GM21390 (cell line): ENCODE results near the gene PXMP2.

Experiments used
- ATAC-seq: cut with Tn5 transposase; IDR thresholded peaks from one replicate; pipeline ENCODE4 v1.9.1; 2021; ENCODE audit not compliant: unreplicated experiment

Gene PXMP2

DNA sequence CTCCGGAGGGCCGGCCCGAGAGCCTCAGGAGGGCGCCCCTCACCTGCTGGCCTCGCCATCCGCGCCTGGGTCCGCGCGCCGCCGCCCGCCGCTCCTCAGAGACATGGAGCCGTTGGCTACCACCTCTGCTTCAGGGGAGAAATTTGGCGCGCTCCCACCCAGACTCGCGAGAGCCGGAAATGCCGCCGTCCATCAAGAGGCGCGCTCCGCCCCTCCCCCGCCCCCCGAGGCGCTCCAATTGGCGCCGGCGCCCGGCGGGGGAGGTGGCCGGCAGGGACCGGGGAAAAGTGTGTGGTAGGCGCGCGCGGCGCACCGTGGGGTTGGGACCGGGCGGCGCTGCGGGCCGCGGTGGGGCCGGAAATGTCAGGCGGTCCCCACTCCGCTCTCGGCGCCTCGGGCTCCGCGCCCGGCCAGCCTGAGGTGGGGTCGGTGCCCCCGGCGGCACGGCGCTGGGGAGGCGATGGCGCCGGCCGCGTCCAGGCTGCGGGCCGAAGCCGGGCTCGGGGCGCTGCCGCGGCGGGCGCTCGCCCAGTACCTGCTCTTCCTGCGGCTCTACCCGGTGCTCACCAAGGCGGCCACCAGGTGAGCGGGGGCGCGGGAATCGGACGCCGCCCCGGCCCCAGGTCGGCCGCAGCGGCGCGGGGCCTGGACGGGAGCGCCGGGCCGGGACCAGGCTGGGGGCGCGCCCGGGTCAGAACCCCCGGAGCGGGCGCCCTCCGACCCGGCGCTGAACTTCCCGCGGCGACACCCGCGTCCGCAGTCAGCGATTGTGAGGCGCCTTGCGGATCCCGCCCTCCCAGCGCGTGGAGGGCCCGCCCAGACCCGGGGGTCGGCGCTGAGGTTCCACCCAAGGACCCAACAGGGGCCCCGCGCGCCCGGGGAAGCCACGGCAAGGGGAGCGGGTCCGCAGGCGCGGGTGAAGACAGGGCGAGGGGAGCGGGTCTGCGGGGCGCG, at the start of gene PXMP2, which contains the start of gene POLE:
TSS of gene PXMP2 (plus strand) at position 377 of the 954 bp plus-strand sequence. CDS start at position 461, 84 bp downstream.
TSS of gene POLE (minus strand) at position 132 of the 954 bp plus-strand sequence. CDS start at position 105, 27 bp downstream.
- peak; percentile 89 for ATAC-seq

DNA sequence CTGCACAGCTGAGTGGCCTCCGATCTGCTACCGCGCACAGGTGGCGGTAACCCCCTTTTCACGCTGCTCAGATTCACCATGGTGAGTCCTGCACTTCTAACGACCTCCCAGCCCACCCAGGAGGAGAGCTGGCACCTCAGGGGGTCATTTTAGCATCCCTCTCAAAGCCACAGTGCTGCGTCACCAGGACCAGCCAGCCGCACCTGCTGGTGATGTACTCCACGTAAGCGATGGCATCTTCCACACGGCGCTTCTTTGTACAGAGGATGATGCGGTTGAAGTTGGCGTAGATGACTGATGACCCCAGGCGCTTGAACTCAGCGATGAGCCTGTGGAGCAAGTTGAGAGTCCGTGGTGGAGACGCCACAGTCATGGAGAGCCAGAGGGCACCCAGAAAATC, 49.6 kb upstream of the PXMP2 start:
- ATAC-seq: no peak

DNA sequence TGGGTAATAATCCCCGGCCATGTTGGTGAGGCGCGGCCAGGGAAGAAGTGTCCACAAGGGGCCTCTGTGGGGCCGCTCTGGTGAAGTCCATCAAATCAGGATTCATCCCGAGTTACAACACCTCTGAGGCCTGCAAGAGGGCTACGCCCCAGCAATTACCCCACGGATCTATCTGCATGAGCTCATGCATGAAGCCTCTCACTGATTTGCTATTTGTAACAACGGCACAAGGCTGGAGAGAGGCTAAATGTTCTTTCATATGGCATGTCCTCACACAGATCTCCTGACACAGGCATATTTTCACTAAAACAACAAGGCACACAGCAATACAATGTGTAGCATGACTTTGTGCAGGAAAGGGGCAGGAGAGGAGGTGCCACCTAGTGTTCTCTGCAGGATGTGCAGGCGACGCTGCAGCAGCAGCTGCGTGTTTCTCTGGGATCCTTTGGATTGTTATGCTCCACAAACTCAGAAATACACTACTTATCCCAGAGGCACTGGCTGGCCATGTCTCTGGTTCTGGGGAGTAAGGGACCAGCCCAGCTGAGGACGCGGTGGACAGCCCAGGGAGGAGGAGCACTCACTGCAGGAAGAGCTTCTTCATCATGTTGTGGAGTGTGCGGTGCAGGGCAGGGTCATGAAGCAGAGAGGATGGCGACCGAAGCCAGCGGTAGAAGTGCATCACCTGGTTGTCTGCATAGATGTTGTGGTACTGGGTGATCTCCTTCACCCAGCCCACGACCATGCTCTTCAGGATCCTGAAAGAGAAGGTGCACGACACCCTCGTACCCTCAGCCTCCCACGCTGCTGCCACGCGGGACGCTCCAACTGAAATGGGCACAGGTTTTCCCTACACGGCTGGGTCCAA, 48.6 kb upstream of the PXMP2 start:
- no peak for ATAC-seq

DNA sequence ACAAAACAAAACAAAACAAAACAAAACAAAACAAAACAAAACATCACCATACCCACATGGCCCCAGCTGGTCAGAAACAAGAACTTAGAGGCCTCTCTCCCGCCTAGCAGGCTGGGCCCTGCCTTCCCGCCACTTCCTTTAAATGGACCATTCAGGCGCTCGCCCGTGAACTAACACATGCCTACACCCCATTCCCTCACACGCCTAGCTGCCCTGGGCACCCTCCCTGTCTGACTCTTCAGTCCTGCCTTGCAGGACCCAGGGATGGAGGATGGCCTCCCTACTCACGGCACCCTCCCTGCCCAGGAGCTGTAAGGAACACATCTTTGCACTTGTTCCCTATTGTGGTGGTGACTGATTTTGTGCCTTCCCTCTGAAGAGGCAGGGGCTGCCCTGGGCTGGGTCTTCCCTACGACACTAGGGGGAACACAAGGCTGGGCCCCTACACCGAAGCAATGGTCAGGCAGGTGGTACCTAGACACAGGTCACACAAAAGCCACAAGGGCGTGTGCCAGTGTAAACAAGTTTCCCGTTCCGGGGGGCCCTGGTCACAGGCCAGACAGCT, 47.3 kb upstream of the PXMP2 start:
- ATAC-seq: no peak

DNA sequence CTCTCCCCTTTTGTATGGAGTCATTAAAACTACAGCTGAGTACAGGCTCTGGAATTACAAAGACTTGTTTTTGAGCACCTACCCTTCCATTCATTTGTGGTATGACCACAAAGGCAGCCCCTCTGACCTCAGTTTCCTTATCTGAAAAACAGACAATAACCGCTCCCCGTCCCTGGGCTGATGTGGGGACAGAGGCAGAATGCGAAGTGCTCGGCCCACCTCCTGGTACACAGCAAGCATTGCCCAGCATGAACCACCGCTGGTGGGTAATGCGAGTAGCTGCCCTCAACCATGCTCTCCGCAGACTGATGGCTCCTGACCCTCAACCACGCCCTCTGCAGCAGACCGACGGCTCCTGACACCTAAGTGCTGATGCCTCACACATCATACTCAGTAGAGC, 46.5 kb upstream of the PXMP2 start:
- no peak for ATAC-seq

DNA sequence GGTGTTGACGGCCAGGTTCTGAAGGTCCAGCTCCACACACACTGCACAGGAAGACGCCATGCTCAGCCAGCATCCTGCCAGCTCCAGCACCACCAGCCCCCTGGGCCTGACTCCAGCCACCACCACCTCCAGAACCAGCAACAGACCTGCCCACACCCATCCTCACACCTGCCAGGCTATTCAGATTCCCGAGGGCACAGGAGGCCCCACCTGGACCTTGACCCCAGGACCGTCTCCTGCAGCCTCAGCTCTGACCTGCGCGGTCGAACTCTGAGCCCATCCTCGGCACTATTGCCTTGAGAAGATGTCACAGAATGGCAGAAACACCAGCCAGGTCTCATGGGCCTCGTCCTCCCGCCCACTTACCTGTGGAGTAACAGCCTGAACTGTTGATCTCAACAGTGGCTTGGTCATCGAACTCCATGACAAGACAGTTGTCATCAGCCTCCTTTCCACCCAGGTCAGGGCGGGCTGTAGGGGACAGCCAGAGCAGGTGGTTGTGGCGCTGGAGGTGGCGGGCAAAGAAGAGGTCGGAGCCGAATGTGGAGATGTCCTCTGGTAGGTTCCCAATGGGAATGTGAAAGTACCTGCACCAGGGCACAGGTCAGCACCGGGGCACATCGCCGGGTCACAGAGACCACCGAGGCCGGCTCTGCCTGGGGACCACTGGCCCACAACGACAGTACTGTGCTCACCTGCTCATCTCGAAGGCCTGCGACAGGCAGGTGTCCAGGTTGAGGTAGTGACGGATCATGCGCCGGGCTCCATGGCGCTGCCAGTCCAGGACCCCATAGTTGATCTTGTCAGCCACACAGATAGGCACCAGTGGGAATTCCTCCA, 45.4 kb upstream of the PXMP2 start:
- no peak for ATAC-seq

DNA sequence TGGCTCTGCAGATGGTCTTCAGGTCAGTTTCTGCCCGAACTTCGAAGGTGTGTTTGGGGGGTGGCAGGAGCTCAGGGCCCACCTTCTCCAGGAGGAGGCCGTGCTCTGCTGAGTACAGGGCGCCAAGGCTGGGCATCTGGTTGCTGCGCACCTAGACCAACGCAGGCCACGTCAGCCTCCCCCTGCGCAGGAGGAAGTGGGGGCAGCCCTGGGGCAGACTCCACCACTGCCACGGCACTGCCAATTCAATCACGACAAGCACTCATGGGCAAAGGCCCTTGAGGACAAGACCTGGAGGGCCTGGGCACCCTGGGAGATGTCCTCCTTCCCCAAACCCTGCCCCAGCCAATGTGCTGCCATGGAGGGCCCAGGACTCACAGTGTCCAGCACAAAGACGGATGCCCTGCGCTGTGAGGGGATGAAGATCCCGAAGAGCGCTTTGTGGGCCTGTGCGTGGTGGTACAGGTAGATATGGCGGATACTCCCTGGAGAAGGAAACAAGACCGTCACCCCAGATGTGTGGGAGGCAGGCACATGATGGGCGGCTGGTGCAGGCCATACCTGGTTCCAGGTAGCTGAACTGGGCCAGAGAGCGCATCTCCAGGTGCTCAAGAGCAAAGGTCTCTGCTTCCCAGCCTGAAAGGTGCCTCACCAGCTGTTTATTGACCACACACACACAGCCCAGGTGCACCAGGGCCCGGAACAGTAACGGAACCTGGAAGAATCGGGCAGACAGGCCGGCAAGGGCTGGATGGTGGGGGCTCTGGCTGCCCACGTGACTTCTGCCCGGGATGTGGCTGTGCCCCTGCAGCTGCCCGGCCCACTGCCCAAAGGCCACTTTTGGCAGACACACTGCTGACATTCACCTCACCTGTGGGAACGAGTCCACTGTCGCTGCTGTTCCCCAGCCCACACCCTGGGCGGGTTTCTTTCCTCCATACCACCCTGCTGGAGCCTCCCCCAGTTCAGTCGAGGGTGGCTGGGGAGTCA, 44.2 kb upstream of the PXMP2 start:
- no peak for ATAC-seq

DNA sequence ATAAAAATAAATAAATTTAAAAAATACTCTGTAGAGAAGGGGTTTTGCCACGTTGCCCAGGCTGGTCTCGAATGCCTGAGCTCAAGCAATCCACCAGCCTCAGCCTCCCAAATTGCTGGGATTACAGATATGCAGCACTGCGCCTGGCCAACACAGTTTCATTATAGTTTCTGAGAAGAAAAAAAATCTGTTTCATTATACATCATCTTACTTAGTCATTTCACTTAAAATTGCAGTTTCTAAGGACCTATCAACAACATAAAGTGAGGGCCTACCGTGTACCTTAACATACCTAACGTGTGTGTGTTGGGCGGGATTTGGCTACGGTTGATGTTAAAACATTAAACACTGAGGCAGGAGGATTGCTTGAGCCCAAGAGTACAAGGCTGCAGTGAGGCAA, 40.5 kb upstream of the PXMP2 start:
- no peak for ATAC-seq

DNA sequence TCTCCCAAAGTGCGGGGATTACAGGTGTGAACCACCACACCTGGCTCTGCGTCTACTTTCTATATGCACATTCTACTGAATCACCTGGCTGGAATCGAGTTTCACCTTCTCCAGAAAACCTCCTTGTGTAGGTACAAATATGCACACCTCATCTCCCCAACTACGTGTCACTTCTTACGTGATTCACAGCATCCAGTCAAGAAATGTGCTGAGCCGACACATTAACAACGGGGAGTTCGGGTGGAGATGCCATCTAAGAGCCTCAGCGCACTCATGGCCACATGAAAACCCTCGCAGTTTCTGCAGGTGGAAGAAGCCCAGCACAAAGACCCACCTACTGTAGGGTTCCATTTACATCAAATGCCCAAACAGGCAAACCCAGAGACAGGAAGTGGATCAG, 39.5 kb upstream of the PXMP2 start:
- ATAC-seq: no peak

DNA sequence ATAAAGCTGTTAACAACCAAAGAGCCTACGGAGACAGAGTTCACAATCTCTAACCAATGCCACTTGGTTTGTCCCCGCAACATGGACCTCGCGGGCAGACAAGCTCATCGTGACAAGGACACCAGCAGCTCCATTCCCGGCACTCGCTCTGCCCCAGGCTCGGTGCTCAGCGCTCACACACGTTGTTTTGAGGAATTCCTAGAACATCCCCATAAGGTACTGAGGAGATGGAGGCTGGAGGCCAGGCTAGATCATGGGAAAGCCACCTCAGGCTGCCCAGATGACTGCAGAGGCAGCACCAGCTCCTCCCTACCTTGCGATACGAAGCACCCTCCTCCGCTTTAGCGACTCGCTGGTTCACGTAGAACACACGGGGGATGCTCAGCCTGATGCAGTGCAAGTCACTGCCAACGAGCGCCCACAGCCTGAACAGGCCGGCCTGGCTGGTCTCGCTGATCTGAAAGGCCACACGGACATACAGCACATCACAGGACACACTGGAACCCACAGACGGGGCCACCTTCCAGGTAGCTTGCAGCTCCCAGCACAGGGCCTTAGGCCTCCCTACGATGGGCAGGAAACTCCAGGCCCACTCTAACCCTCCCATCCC, 38.7 kb upstream of the PXMP2 start:
- no peak for ATAC-seq

DNA sequence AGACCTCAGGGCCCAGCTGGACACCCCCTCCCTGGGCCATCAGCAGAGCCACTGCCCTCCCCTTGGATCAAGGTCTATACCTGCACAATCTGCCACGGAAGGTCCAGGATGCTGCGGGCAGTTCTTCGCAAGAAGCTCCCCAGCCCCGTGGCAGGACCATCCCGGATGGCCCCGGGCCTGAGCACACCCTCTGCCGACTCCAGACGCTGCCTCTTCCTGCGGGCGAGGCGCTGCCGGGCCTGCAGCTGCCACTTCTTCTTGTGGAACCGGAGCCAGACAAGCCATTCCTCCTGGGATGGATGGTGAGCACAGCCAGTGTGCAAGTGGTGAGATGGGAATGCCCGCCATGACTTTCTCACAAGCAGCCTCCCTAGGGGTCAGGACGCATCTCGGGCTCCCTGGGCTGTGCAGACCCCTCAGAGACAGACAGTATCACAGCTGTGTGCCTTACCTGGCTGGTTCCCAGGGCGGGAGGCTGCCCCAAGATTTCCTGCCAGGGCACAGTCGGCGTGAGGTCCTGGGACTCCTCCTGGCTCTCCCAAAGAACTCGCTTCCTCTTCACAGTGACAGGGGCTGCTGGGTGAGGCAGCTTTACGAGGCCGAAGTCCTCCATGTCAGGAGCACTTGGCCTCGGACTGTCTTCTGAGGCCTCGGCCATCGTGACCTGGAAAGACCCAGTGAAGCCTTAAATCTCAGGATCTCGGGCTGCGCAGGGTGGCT, 38.0 kb upstream of the PXMP2 start:
- no peak for ATAC-seq

DNA sequence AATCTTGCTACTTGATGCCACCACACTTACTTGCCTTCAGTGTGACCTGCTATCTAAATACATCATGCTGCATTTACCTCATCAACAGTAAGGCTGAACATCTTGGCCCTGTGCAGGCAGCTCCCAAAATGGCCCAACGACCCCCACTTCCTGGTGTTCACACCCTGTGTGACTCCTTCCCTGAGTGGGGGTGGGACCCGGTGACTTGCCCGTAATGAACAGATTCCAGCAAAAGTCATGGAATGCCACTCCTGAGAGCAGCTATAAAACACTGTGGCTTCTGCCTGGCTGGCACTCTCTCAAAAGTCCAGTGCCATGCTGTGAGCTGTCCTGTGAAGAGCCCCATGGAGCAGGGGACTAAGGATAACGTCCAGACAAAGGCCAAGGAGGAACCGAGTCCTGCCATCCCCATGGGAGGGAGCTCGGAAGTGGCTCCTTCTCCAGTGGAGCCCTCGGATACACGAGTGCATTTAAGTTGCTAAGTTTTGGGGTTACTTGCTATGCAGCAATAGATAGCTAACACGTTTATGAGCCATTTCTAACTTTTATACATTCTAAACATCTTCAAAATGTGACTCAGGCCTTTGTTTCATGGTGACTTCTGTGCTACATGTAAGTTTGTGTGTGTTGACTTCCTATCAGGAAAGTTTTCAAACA, 35.8 kb upstream of the PXMP2 start:
- no peak for ATAC-seq

DNA sequence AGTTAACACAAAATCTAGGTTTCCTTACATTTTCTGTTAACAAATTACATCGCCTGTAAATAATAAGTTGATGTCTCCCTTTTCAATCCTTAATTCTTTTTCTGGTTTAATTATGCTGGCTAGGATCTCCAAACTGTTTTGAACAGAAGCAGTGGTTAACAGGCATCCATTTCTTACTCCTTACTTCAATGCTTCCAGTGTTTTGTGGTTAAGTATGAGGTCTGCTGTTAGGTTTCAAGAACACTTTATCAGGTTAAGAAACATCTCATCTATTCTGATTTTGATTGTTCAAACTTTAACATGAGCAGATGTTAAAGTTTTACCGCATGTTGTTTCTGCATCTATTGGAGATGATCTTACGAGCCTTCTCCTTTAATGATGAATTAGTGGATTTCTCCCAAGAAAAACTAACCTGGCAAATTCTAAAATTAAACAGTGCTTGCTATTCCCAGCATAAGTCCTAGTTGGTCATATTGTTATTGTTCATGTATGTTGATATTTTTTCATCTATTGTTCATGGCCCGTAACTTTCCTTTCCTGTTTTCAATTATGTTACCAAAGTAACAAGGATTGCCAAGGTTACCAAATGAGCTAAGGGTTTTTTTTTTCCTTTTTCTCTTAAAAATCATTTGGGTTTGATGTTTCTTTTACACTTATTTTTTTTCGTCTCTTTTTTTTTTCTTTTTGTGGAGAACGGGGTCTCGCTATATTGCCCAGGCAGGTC, 33.7 kb upstream of the PXMP2 start:
- ATAC-seq: no peak

DNA sequence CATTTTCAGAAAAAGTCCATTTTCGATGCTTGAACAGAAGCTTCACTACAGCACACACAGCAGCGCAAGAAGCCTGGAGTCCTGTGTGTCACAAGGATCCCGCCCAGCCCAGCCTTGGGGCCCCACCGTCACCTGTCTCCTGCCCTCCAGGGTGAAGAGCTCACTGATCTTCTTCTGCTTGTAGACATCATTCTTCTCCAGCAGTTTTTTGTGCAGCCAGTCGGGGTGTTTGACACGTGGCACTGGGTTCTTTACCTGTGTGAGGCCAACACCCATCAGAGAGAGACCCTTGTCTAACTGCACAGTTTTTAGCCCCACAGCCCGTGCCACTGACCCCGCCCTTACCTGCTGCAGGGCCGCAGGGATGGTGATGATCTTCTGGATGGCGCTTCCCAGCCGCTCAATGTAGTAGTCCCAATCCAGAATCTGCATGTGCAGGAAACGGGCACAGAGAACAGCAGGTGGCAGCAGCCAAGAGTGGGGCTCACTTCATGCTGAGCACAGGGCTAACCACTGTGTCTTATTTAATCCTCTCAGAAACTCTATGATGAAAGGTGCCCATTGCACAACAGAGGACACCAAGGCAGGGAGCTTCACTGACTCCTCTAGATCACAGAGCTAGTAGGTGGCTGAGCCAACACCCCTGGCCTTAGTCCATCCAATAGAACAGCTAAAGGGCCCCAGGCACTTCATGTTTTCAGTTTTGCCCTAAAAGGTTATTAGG, 30.2 kb upstream of the PXMP2 start:
- ATAC-seq: no peak

DNA sequence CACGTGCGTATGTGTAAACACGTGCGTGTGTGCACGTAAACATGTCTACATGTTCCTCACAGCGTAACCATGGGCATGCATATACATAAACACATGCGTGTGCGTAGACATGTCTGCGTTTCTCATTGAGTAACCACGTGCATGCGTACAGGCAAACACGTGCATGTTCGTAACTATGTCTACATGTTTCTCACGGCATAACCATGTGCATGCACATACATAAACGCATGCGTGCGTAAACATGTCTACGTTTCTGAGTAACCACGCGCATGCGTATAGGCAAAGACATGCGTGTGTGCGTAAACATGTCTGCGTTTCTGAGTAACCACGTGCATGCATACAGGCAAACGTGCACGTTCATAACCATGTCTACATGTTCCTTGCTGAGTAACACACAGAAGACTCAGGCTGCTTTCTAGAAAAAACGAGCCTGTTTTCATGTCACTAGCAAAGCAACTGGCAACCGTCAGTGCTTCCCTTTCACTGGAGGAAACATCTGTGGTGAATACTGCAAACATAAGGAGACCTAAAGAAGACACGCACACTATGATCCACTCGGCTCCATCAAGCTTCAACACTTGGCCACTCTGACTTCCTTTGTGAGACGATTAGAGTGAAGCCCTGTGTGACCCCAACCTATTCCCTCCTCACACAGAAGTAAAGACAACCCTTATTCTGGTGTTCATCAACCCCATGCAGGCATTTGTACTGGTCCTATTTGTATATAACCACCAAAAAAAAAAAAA, 29.1 kb upstream of the PXMP2 start:
- ATAC-seq: no peak

DNA sequence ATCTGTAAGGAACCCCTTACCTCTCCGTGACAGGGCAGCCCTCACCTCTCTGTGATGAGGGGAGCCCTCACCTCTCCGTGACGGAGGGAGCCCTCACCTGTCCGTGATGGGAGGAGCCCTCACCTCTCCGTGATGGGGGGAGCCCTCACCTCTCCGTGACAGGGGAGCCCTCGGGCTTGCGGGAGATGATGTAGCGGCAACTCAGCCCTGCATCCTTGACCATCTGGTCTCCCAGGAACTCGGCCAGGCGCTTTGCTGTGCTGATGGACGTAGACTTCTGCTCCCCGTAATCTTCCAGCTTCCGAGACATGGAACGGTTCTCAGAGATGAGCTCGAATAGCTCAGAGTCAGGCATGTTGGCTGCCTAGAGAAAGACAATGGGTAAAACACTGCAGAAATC, 28.2 kb upstream of the PXMP2 start:
- no peak for ATAC-seq
